Panc1 (cell line): Measurements from ENCODE around the gene RBMS3.

Source experiments
- CTCF ChIP-seq: fragments of 450-650 bp; IDR thresholded peaks from 2 replicates; pipeline ENCODE4 v1.5.1; 2017; ENCODE audit warnings: mild to moderate bottlenecking
- POLR2AphosphoS5 ChIP-seq: IDR thresholded peaks from 2 replicates; pipeline ENCODE4 v1.6.1; 2012; ENCODE audit warnings: mild to moderate bottlenecking, low read depth, low read length, moderate library complexity
- REST ChIP-seq, 2 experiments: IDR thresholded peaks; 2 replicates each; pipeline ENCODE4 v1.6.1; 2011 to 2012; ENCODE audit warnings: low read depth in 2 of 2, control low read depth in 1 of 2, low read length in 1 of 2, mild to moderate bottlenecking in 1 of 2, moderate library complexity in 1 of 2; ENCODE audit not compliant: insufficient read depth in 1 of 2
- SIN3A ChIP-seq: IDR thresholded peaks from 2 replicates; pipeline ENCODE4 v1.6.1; 2012; ENCODE audit warnings: low read depth, mild to moderate bottlenecking, low read length, moderate library complexity, borderline replicate concordance; ENCODE audit not compliant: insufficient read depth
- TCF7L2 ChIP-seq: IDR thresholded peaks from 2 replicates; pipeline ENCODE4 v1.6.1; 2011; ENCODE audit warnings: mild to moderate bottlenecking, low read depth, low read length, inconsistent platforms

- TF ChIP-seq CTCF (no peak), REST (IDR thresholded peaks at IDR 0.05; ENCODE audit: insufficient read depth in 1 of 2, low read depth in 2 of 2, low read length in 1 of 2) (no peak), POLR2AphosphoS5 (no peak), TCF7L2 (no peak), SIN3A (no peak)
Measured at GRCh38 chr3:29488922-29489321, 208.1 kb downstream of the RBMS3 start.
